ENCODE results near the gene ADGRD2. TPM values are rescaled to one million over a fixed set of nuclear protein-coding genes. Genes with fewer than 3 reads are reported as not detected.

ADGRD2 gene
- polyA plus RNA-seq, 1 donor (not counting 4 experiments of a cell fraction or from before 2014, with no cell fraction given): not detected

- DNase-seq (ENCODE audit: low read depth, low spot score) (no peak), FAIRE-seq (no peak)
- Histone ChIP-seq H2AFZ (ENCODE audit: control insufficient read depth, low read length) (no peak overlapping the region), H3K9me3 (ENCODE audit: control insufficient read depth, low read depth, low read length) (no peaks in the 10 kb centered on the region), H4K20me1 (ENCODE audit: control insufficient read depth, extremely low read depth, insufficient read depth, low read length) (no peaks in the 10 kb centered on the region), H3K27ac (ENCODE audit: control insufficient read depth, insufficient read depth, low read length) (no peak overlapping the region), H3K4me1 (ENCODE audit: control insufficient read depth, extremely low read depth, insufficient read depth, low read length) (no peaks in the 10 kb centered on the region), H3K4me2 (ENCODE audit: control insufficient read depth, extremely low read depth, insufficient read depth, low read depth, low read length) (no peak overlapping the region), H3K9ac (ENCODE audit: control insufficient read depth, extremely low read depth, insufficient read depth, low read length) (no peak overlapping the region), H3K79me2 (ENCODE audit: control insufficient read depth, insufficient read depth, low read length) (no peaks in the 10 kb centered on the region), H3K36me3 (ENCODE audit: control insufficient read depth in 2 of 2, extremely low read depth in 1 of 2, insufficient read depth in 2 of 2, low read length in 2 of 2) (no peaks in the 10 kb centered on the region), H3K9me1 (ENCODE audit: control insufficient read depth, extremely low read depth, insufficient read depth, low read length) (no peaks in the 10 kb centered on the region), H3K4me3 (ENCODE audit: control insufficient read depth in 2 of 3, extremely low read depth in 1 of 3, insufficient read depth in 2 of 3, low read depth in 1 of 3, low read length in 3 of 3) (no peak overlapping the region), H3K27me3 (ENCODE audit: control insufficient read depth, extremely low read depth, insufficient read depth, low read length) (no peaks in the 10 kb centered on the region)
- dilution Hi-C loops (cut with MboI; ENCODE audit: extremely low pct_ligation_motif_present, low sequenced_read_pairs): no loop called here
- no peak for TF ChIP-seq EZH2 (IDR thresholded peaks at IDR 0.05; ENCODE audit: low read length)
- TF ChIP-seq, protein P1, sequence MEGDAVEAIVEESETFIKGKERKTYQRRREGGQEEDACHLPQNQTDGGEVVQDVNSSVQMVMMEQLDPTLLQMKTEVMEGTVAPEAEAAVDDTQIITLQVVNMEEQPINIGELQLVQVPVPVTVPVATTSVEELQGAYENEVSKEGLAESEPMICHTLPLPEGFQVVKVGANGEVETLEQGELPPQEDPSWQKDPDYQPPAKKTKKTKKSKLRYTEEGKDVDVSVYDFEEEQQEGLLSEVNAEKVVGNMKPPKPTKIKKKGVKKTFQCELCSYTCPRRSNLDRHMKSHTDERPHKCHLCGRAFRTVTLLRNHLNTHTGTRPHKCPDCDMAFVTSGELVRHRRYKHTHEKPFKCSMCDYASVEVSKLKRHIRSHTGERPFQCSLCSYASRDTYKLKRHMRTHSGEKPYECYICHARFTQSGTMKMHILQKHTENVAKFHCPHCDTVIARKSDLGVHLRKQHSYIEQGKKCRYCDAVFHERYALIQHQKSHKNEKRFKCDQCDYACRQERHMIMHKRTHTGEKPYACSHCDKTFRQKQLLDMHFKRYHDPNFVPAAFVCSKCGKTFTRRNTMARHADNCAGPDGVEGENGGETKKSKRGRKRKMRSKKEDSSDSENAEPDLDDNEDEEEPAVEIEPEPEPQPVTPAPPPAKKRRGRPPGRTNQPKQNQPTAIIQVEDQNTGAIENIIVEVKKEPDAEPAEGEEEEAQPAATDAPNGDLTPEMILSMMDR (optimal IDR thresholded peaks at IDR 0.05 in 1 of 3, IDR thresholded peaks at IDR 0.05 in 1 of 3, conservative IDR thresholded peaks at IDR 0.05 in 1 of 3; ENCODE audit: extremely low read depth in 1 of 3, insufficient read depth in 2 of 3, low read length in 3 of 3): no peak
These were observed 61.9 kb downstream of the ADGRD2 start for GRCh38 chr9:124511891-124512805.

DNA sequence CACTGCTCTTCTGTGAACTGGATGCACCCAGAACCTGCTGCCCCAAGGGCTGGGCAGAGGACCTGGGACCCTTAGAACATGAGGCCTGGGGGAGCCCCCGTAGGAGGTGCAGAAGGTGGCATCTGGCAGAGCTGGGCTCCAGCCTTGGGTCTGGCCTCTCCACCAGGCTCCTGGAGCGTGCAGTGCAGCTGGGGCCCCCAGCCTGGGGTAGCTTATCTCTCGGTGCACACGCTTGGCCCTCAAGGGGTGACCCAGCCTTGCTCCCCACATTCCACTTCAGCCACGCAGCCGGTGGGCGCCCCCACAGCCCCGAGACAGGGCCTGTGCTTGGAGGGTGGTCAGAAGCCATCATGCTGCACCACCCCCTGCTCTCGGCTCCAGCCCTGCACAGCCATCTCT, 62.6 kb downstream of the ADGRD2 start:
- no peak overlapping the region for H3K4me3 ChIP-seq (ENCODE audit: control insufficient read depth in 2 of 3, extremely low read depth in 1 of 3, insufficient read depth in 2 of 3, low read depth in 1 of 3, low read length in 3 of 3)
- H3K4me1 ChIP-seq (ENCODE audit: control insufficient read depth, extremely low read depth, insufficient read depth, low read length): no peaks in the 10 kb centered on the region
- no peaks in the 10 kb centered on the region for H3K79me2 ChIP-seq (ENCODE audit: control insufficient read depth, insufficient read depth, low read length)
- no peak overlapping the region for H2AFZ ChIP-seq (ENCODE audit: control insufficient read depth, low read length)
- dilution Hi-C loops (cut with MboI; ENCODE audit: extremely low pct_ligation_motif_present, low sequenced_read_pairs): no loop called here
- no peak overlapping the region for H3K27ac ChIP-seq (ENCODE audit: control insufficient read depth, insufficient read depth, low read length)
- DNase-seq (ENCODE audit: low read depth, low spot score) (no peak), FAIRE-seq (no peak)
- no peaks in the 10 kb centered on the region for H3K27me3 ChIP-seq (ENCODE audit: control insufficient read depth, extremely low read depth, insufficient read depth, low read length)
- H3K4me2 ChIP-seq (ENCODE audit: control insufficient read depth, extremely low read depth, insufficient read depth, low read depth, low read length): no peak overlapping the region
- no peaks in the 10 kb centered on the region for H3K9me3 ChIP-seq (ENCODE audit: control insufficient read depth, low read depth, low read length)
- H4K20me1 ChIP-seq (ENCODE audit: control insufficient read depth, extremely low read depth, insufficient read depth, low read length): no peaks in the 10 kb centered on the region
- H3K9ac ChIP-seq (ENCODE audit: control insufficient read depth, extremely low read depth, insufficient read depth, low read length): no peak overlapping the region
- H3K36me3 ChIP-seq (ENCODE audit: control insufficient read depth in 2 of 2, extremely low read depth in 1 of 2, insufficient read depth in 2 of 2, low read length in 2 of 2): no peaks in the 10 kb centered on the region
- H3K9me1 ChIP-seq (ENCODE audit: control insufficient read depth, extremely low read depth, insufficient read depth, low read length): no peaks in the 10 kb centered on the region
- no peak for TF ChIP-seq EZH2 (IDR thresholded peaks at IDR 0.05; ENCODE audit: low read length)
- TF ChIP-seq, protein P1 (optimal IDR thresholded peaks at IDR 0.05 in 1 of 3, IDR thresholded peaks at IDR 0.05 in 1 of 3, conservative IDR thresholded peaks at IDR 0.05 in 1 of 3; ENCODE audit: extremely low read depth in 1 of 3, insufficient read depth in 2 of 3, low read length in 3 of 3): no peak

Data from keratinocyte (primary cell).